Loucy (cell line): ENCODE results near the gene HES5.
"Not testable (repeated sequence)": the region's sequence is repeated elsewhere in the genome, so short reads cannot be mapped to it uniquely, and the experiment has no call there.

Experiments used
- EZH2phosphoT487 ChIP-seq: fragments of 200-600 bp; IDR thresholded peaks from 2 replicates; pipeline ENCODE4 v1.6.1; 2018; ENCODE audit warnings: antibody characterized with exemption, mild to moderate bottlenecking, moderate library complexity, borderline replicate concordance
- TF ChIP-seq, protein P1 (sequence below): fragments of 200-600 bp; sonication (generic); conservative IDR thresholded peaks from 2 replicates; pipeline ENCODE4 v1.5.1; 2014; ENCODE audit warnings: mild to moderate bottlenecking, antibody characterized with exemption, low read length

DNA sequence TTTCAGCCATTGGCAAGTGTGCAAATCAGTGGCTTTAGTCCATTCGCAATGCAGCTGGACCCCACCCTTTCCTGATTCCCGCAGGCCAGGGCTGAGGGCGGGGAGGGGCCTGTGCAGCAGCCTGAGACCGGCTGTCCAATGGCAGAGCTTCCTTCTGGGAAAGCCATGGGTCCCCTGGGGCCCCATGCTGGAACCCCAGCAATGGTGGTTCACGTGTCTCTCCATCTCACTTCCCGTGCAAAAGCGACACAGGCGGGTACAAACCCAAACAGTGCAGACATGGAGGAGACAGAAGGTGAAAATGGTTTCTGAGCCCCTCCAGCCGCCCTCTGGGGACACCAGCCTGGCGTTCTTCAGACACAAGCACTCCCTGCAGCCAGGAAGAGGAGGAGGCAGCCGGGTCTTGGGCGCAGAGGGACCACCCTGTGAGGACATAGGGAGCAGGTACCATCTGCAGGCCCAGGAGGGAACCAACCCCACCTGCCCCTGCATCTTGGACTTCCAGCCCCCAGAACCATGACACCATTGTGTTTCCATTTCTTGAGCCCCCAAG lies 20.3 kb upstream of the HES5 start:
- TF ChIP-seq, protein P1, sequence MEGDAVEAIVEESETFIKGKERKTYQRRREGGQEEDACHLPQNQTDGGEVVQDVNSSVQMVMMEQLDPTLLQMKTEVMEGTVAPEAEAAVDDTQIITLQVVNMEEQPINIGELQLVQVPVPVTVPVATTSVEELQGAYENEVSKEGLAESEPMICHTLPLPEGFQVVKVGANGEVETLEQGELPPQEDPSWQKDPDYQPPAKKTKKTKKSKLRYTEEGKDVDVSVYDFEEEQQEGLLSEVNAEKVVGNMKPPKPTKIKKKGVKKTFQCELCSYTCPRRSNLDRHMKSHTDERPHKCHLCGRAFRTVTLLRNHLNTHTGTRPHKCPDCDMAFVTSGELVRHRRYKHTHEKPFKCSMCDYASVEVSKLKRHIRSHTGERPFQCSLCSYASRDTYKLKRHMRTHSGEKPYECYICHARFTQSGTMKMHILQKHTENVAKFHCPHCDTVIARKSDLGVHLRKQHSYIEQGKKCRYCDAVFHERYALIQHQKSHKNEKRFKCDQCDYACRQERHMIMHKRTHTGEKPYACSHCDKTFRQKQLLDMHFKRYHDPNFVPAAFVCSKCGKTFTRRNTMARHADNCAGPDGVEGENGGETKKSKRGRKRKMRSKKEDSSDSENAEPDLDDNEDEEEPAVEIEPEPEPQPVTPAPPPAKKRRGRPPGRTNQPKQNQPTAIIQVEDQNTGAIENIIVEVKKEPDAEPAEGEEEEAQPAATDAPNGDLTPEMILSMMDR: not testable (repeated sequence)
- TF ChIP-seq EZH2phosphoT487: not testable (repeated sequence)
